A549 treated with CORT108297 at 1 μM for 4 hours (cell line): ENCODE measurements around the gene RILPL1. TPM values are rescaled to one million over a fixed set of nuclear protein-coding genes. Genes with fewer than 3 reads are reported as not detected.

Experiments used
- total RNA-seq: library from RNA; stranded (reverse); fragments of 200-300 nt; extraction: Qiagen RNA extraction; gene quantifications from 5 replicates; pipeline ENCODE4 v1.2.3, GENCODE V29; 2022

Gene RILPL1, protein sequence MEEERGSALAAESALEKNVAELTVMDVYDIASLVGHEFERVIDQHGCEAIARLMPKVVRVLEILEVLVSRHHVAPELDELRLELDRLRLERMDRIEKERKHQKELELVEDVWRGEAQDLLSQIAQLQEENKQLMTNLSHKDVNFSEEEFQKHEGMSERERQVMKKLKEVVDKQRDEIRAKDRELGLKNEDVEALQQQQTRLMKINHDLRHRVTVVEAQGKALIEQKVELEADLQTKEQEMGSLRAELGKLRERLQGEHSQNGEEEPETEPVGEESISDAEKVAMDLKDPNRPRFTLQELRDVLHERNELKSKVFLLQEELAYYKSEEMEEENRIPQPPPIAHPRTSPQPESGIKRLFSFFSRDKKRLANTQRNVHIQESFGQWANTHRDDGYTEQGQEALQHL
- 8.4 to 14.2 TPM (median 12.8 TPM) in 5 replicates for total RNA-seq

DNA sequence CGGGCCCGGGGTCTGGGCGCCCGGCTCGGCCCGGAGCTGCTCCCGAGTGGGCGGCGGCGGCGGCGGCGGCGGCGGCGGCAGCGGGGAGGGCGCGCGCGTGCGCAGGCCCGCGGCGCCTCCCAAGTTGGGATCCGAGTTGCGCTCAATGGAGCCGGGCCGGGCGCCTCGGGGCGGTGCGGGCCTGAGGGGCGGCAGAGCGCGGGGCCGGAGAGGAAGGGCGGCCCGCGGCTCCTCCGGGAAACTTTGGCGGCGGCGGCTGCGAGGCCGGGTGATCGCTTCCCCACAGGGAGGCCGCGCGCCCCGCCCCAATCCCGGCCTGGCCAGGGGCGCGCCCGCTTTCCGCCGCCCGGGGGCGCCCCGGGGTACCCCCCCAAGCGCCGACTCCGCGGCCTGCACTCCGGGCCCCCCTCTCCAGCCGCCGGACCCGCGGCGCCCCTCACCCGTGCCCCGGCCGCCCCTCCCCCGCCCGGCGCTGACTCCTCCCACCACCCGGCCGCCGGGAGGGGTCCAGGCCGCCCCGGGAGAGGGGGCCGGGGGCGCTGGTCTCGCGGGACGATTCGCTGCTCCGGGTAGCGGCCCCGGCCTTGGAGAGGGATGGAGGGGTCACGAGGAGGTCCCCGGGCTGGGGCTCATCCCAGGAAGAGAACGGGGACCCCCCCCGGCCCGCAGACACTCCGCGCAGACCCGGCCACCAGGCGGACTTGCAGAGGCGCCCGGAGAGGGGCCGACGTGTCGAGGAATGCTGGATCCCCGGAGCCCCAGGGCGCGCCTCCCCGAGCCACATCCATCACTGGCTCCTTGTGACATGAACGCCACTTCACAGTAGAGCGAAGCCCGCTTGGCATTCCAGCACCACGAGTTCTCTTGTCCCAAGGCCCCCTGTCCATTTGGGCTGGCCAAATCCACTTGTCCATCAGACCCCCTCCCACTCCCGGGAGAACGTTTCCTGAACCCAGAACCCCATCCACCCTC is at the start of gene RILPL1:
RILPL1 (minus strand) TSS at position 48 of the 972 bp plus-strand sequence. CDS start 237 bp downstream, outside the sequence.

DNA sequence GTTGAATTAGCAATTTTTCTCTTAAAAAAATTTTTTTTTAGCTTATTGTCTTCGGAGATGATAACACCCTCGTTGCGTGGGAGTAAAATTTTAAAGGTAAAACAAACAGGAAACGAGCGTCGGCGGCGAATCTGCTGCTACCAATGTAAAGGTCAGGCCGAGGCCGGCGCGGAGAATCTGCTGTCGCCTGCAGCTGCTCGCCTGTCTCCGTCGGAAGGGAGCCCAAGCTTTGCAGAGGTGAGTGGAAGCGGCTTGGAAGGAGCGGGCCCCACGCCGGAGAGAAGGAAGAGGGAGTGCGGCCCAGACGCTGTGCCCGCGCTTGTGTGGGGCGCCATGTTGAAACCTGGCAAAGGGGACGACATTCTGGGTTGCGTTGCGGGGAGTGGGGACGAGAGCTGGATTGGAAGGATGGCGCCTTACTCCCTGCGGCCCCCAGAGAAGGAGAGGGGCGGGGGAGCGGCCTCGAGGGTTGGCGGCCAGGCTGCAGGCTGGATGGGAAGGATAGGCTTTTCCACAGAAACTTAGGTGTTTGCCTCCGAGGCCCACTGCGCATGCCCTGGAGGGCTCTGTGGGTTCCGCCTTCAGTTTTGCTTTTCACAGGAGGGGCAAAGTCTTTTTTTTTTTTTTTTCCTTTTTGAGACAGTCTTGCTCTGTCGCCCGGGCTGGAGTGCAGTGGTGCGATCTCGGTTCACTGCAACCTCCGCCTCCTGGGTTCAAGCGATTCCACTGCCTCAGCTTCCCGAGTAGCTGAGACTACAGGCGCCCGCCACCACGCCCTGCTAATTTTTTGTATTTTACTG is 75.3 kb downstream of the RILPL1 start, which contains the start of gene SNRNP35:
SNRNP35 (plus strand) TSS at position 160 of the 800 bp plus-strand sequence. CDS start 7,402 bp downstream, outside the sequence.

DNA sequence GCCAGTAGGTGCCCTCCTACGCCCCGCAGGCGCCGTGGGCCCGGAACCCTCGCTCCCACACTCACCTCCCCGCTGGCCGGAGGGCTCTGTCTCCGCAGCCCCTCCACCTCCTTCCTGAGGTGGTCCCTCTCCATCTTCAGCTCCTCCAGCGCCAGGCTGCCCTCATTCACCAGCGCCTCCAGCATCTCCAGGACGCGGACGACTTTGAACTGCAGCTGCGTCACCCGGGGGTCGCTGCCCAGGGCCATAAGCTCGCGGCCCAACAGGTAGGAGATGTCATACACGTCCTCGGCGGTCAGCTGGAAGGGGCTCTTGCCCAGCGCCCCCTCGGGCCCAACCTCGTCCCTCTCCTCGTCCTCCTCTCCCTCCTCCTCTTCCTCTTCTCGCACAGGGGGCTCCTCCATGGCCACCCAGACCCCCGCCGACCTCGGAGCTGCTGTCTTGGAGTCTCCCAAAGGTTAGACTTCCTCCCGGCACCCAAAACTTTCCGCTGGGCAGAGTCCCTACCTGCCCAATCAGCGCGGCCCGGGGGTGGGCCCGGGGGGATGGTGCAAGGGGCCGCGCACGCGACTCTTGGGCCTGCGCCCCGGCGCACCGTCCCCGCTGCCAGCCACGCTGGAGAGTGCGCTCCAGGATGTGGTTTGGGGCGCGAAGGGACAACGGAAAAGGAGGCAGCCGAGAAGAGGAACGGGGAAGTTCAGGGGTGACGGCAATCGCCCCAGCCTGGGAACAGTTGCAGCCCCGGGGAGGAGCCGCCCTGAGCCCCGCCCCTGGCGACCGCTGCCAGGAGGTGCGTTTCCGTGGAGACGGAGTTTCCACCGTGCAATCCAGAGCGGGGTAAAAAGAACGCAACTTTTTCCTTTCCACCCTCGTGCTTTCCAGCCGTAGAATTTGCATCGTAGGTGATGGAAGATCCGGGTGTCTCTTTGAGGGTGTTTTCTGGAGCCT is 97.2 kb downstream of the RILPL1 start, which contains the start of gene RILPL2:
RILPL2 (minus strand) TSS at position 668 of the 948 bp plus-strand sequence; CDS start at position 404, 264 bp downstream.

Other genes with a start within 250 kb of the RILPL1 start
- gene SBNO1, start 168.9 kb downstream of the RILPL1 start, total RNA-seq = 19.1 to 25.9 TPM (median 24.5 TPM) in 5 replicates
- 49.0 to 56.3 TPM (median 52.3 TPM) in 5 replicates for gene KMT5A, start 149.6 kb downstream of the RILPL1 start, total RNA-seq
- gene RILPL2, start 97.0 kb downstream of the RILPL1 start, total RNA-seq = 1.4 to 2.0 TPM (median 1.8 TPM) in 5 replicates
- gene SNRNP35, start 75.6 kb downstream of the RILPL1 start, total RNA-seq = 18.4 to 20.5 TPM (median 19.2 TPM) in 5 replicates
- gene TMED2, start 50.8 kb upstream of the RILPL1 start, total RNA-seq = 170 to 199 TPM (median 185 TPM) in 5 replicates
- 31.0 to 34.5 TPM (median 33.3 TPM) in 5 replicates for gene DDX55, start 68.4 kb upstream of the RILPL1 start, total RNA-seq
- 31.5 to 40.3 TPM (median 33.8 TPM) in 5 replicates for gene EIF2B1, start 100.0 kb upstream of the RILPL1 start, total RNA-seq
- gene GTF2H3, start 100.1 kb upstream of the RILPL1 start, total RNA-seq = 23.5 to 41.3 TPM (median 27.0 TPM) in 5 replicates
- gene TCTN2, start 137.4 kb upstream of the RILPL1 start, total RNA-seq = 11.3 to 13.8 TPM (median 13.6 TPM) in 5 replicates
- gene ATP6V0A2, start 178.6 kb upstream of the RILPL1 start, total RNA-seq = 15.8 to 25.1 TPM (median 22.0 TPM) in 5 replicates
- gene DNAH10, start 228.6 kb upstream of the RILPL1 start, total RNA-seq = 0.14 to 0.26 TPM (median 0.17 TPM) in 5 replicates